HepG2 (cell line): ENCODE measurements around the gene ESAM. TPM values are rescaled to one million over a fixed set of nuclear protein-coding genes. Genes with fewer than 3 reads are reported as not detected.

Experiments used
- ATAC-seq: fragments of 200-7000 bp; cut with Tn5 transposase; 3 replicates; pipeline ENCODE4 v1.9.1; 2020; ENCODE audit warnings: mild to moderate bottlenecking, moderate library complexity
- BruUV-seq: library from RNA; stranded (reverse); fragments of 400-500 nt; replicated peaks from 2 replicates; lab custom pipeline; 2021; lab: Mats Ljungman, UMichigan
- CTCF ChIA-PET: fragments of 300-600 bp; formaldehyde crosslinking; extraction: SDS; loops from one replicate; lab custom pipeline; 2021; ENCODE audit warnings: low total read pairs, inconsistent platforms, low intra/inter-chr PET ratio; lab: Yijun Ruan, JAX
- POLR2A ChIA-PET: fragments of 350-600 bp; sonication (Branson Sonifier 250); formaldehyde crosslinking; loops from one replicate; lab custom pipeline; 2020; ENCODE audit warnings: antibody characterized with exemption, inconsistent platforms; lab: Yijun Ruan, JAX
- DNase-seq: peaks from one replicate; pipeline ENCODE4 v3.0.0-alpha.2; 2015; ENCODE audit warnings: low spot score
- FAIRE-seq: peaks from 3 replicates; lab custom pipeline; 2011; peaks lifted over from hg19 to GRCh38; lab: Jason Lieb, UNC
- H2AFZ ChIP-seq: one replicate; pipeline ENCODE4 v1.6.1; 2011; ENCODE audit warnings: low read length, inconsistent platforms
- H3K27ac ChIP-seq: fragments of 300-600 bp; 3 replicates; pipeline ENCODE4 v1.8.0; 2011; ENCODE audit warnings: mixed run types, mild to moderate bottlenecking, mixed read lengths, low read length, inconsistent platforms; ENCODE audit not compliant: insufficient read depth; ENCODE audit errors: extremely low read length
- H3K27me3 ChIP-seq, 2 experiments: fragments of 200-600 bp in 1 of 2; 2 replicates in 1 of 2; 3 replicates in 1 of 2; pipeline versions ENCODE4 v1.6.0 to v1.8.0; 2011; ENCODE audit warnings: low read length in 2 of 2, mild to moderate bottlenecking in 2 of 2, moderate library complexity in 2 of 2, inconsistent platforms in 1 of 2; ENCODE audit not compliant: insufficient read depth in 2 of 2, control insufficient read depth in 1 of 2
- H3K36me3 ChIP-seq, 2 experiments: fragments of 200-600 bp in 1 of 2; replicated peaks in 1 of 2; 2 replicates in 1 of 2; 3 replicates in 1 of 2; pipeline versions ENCODE4 v1.5.1 to v1.8.0; 2011; ENCODE audit warnings: low read length in 2 of 2, inconsistent platforms in 1 of 2; ENCODE audit not compliant: insufficient read depth in 2 of 2, control insufficient read depth in 1 of 2
- H3K4me1 ChIP-seq: 2 replicates; pipeline ENCODE4 v1.5.1; 2012; ENCODE audit warnings: low read length, inconsistent platforms; ENCODE audit not compliant: insufficient read depth
- H3K4me2 ChIP-seq: 2 replicates; pipeline ENCODE4 v1.6.0; 2011; ENCODE audit warnings: low read depth, low read length, inconsistent platforms
- H3K4me3 ChIP-seq, 3 experiments: fragments of 200-600 bp in 1 of 3; sonication (generic), shearing (Covaris generic) in 1 of 3; replicated peaks in 1 of 3; 2 replicates each; pipeline ENCODE4 v1.5.1; 2011 to 2016; ENCODE audit warnings: low read length in 3 of 3, inconsistent platforms in 2 of 3, low read depth in 2 of 3, mild to moderate bottlenecking in 2 of 3, control low read depth in 1 of 3, mixed read lengths in 1 of 3; ENCODE audit not compliant: insufficient read depth in 1 of 3
- H3K79me2 ChIP-seq: one replicate; pipeline ENCODE4 v1.6.1; 2011; ENCODE audit warnings: low read length, inconsistent platforms; ENCODE audit not compliant: insufficient read depth
- H3K9ac ChIP-seq: 2 replicates; pipeline ENCODE4 v1.6.0; 2011; ENCODE audit warnings: mild to moderate bottlenecking, low read depth, low read length, inconsistent platforms; ENCODE audit not compliant: insufficient read depth
- H3K9me3 ChIP-seq: 2 replicates; pipeline ENCODE4 v1.5.1; 2012; ENCODE audit warnings: mild to moderate bottlenecking, low read length
- H4K20me1 ChIP-seq: 2 replicates; pipeline ENCODE4 v1.6.0; 2011; ENCODE audit warnings: inconsistent platforms, mild to moderate bottlenecking, low read length, moderate library complexity; ENCODE audit not compliant: insufficient read depth
- DBP ChIP-seq: sonication (generic); formaldehyde crosslinking; IDR thresholded peaks from 2 replicates; pipeline ENCODE4 v1.4.0; 2020; ENCODE audit warnings: missing genetic modification reagents; ENCODE audit errors: not compliant biosample characterization
- GMEB1 ChIP-seq: sonication (generic); formaldehyde crosslinking; IDR thresholded peaks from 2 replicates; pipeline ENCODE4 v1.5.1; 2020; ENCODE audit warnings: missing genetic modification reagents, mild to moderate bottlenecking, borderline replicate concordance
- HES4 ChIP-seq: sonication (generic); formaldehyde crosslinking; IDR thresholded peaks from 2 replicates; pipeline ENCODE4 v1.9.0; 2021; ENCODE audit warnings: mild to moderate bottlenecking, missing genetic modification reagents, borderline replicate concordance
- HNF1A ChIP-seq, 2 experiments: sonication (generic) in 1 of 2; formaldehyde crosslinking in 1 of 2; IDR thresholded peaks; 2 replicates each; pipeline versions ENCODE4 v1.4.0 to v1.6.1; 2016 to 2020; ENCODE audit warnings: borderline replicate concordance in 1 of 2, low read depth in 1 of 2, mild to moderate bottlenecking in 1 of 2, missing genetic modification reagents in 1 of 2
- NRL ChIP-seq: sonication (generic); formaldehyde crosslinking; IDR thresholded peaks from 2 replicates; pipeline ENCODE4 v1.5.0; 2020; ENCODE audit warnings: missing genetic modification reagents, mild to moderate bottlenecking, moderate library complexity, borderline replicate concordance
- SOX5 ChIP-seq: IDR thresholded peaks from 2 replicates; pipeline ENCODE4 v1.6.1; 2016; ENCODE audit warnings: borderline replicate concordance
- SOX6 ChIP-seq, 2 experiments: fragments of 450-650 bp in 1 of 2; sonication (generic) in 1 of 2; formaldehyde crosslinking in 1 of 2; IDR thresholded peaks; 2 replicates each; pipeline versions ENCODE4 v1.4.0 to v1.6.1; 2017 to 2020; ENCODE audit warnings: antibody characterized with exemption in 1 of 2, mild to moderate bottlenecking in 1 of 2, missing genetic modification reagents in 1 of 2
- ZNF44 ChIP-seq: sonication (generic); formaldehyde crosslinking; IDR thresholded peaks from 2 replicates; pipeline ENCODE4 v1.5.1; 2020; ENCODE audit warnings: mild to moderate bottlenecking, missing genetic modification reagents
- WGBS: methylation state at CpG from one replicate; pipeline ENCODE4 v1.1.6; 2017; ENCODE audit warnings: low lambda C conversion rate; 5-methylcytosine and 5-hydroxymethylcytosine counted together
- in situ Hi-C: cut with HindIII; loops from 2 replicates; pipeline ENCODE4 v1.10.0; 2017; ENCODE audit warnings: low pct_unique_long_range_greater_than_20kb; ENCODE audit not compliant: extremely low pct_ligation_motif_present
- intact Hi-C: fragments of 100-400 bp; cut with micrococcal nuclease; formaldehyde crosslinking; loops from one replicate; pipeline ENCODE4 v1.10.0; 2022; ENCODE audit not compliant: unreplicated experiment
- polyA plus RNA-seq, 8 experiments: library from polyadenylated mRNA; depleted of rRNA in 3 of 8; stranded (reverse) in 7 of 8; unstranded in 1 of 8; fragments of >200 nt; fragmentation: Illumina TruSeq in 4 of 8; extraction: Trizol in 4 of 8; gene quantifications; 2 replicates each; pipeline versions ENCODE4 v1.2.1 to v1.2.3, GENCODE V29; 2011 to 2016; ENCODE audit warnings: low read depth in 4 of 8, missing spikeins in 1 of 8, mixed read lengths in 1 of 8; ENCODE audit not compliant: insufficient read depth in 1 of 8
- total RNA-seq, 5 experiments: library from RNA; depleted of rRNA; stranded (reverse); fragments of >200 nt; fragmentation: Illumina TruSeq; extraction: Trizol; gene quantifications; 2 replicates each; pipeline ENCODE4 v1.2.3, GENCODE V29; 2016; ENCODE audit warnings: low read depth in 1 of 5

The ESAM gene
- total and polyA plus RNA-seq, 2 of the 13 experiments (the other 11 are each of a cell fraction or from before 2014, with no cell fraction given): 1.2 to 6.8 TPM

- TF ChIP-seq ZNF44: no peak
- TF ChIP-seq DBP (CRISPR knock-in tag): no peak
- no peak for TF ChIP-seq GMEB1 (CRISPR knock-in tag)
Observed at GRCh38 chr11:124725719-124726105, 36.4 kb downstream of the ESAM start (continued).

- FAIRE-seq (peak; percentile 21), DNase-seq (peak; percentile 62), ATAC-seq (peak; percentile 94)
- Histone ChIP-seq H4K20me1 (no peaks in the 10 kb centered on the region), H3K4me1 (peaks cover 22% of the 10 kb centered on the region), H3K4me2 (peak overlapping the region; percentile 86), H3K79me2 (no peaks in the 10 kb centered on the region), H3K9ac (no peak overlapping the region), H3K36me3 (no peaks in the 10 kb centered on the region), H2AFZ (peak overlapping the region; percentile 55), H3K27me3 (peaks cover 3 to 30% of the 10 kb centered on the region in 2 experiments; a peak in 4 of 5 replicates), H3K27ac (no peak overlapping the region), H3K9me3 (no peaks in the 10 kb centered on the region), H3K4me3 (peak overlapping the region; percentile 14 to 57 (median 18); a peak in 4 of 6 replicates)
- no TSS peak for BruUV-seq
- ChIA-PET CTCF (no interaction called here), POLR2A (interaction anchor here (0.8 to 2.2 kb wide), 3 partner anchors 21 to 52 kb away, joined by 4 to 10 read pairs (median 8); partner anchors contain the start of genes SIAE and SPA17)
- intact Hi-C loops: no loop called here
- WGBS: 26% methylated on average over 12 of the region's 14 CpGs
- in situ Hi-C loops: no loop called here
- TF ChIP-seq HNF1A (IDR thresholded peaks at IDR 0.05; ENCODE audit: low read depth) (peak; percentile 79; the same call in 1 of the 2 replicates), HNF1A (CRISPR knock-in tag; IDR thresholded peaks at IDR 0.05; ENCODE audit: borderline replicate concordance) (peak; percentile 56; the same call in 1 of the 2 replicates), NRL (CRISPR knock-in tag) (0 out of 2 replicates have a peak, but pooled peaks have one; percentile 38), SOX6 (IDR thresholded peaks at IDR 0.05) (no peak), SOX6 (CRISPR knock-in tag; IDR thresholded peaks at IDR 0.05) (peak; percentile 48), HES4 (CRISPR knock-in tag) (no peak), SOX5 (CRISPR knock-in tag) (peak; percentile 26; the same call in 1 of the 2 replicates)
Observed at GRCh38 chr11:124724979-124725718, 36.9 kb downstream of the ESAM start.
